K562 (cell line): ENCODE results near the gene GLUL. TPM values are rescaled to one million over a fixed set of nuclear protein-coding genes. Genes with fewer than 3 reads are reported as not detected.

Experiments used
- AFF1 ChIP-seq, 2 experiments: fragments of 450-650 bp; IDR thresholded peaks; 2 replicates each; pipeline ENCODE4 v1.6.1; 2018; ENCODE audit warnings: mild to moderate bottlenecking in 2 of 2, low read depth in 1 of 2; ENCODE audit not compliant: partially characterized antibody in 2 of 2
- CHAMP1 ChIP-seq: fragments of 450-650 bp; IDR thresholded peaks from 2 replicates; pipeline ENCODE4 v1.6.1; 2016; ENCODE audit warnings: mild to moderate bottlenecking
- HLTF ChIP-seq: fragments of 450-650 bp; IDR thresholded peaks from 2 replicates; pipeline ENCODE4 v1.6.1; 2016
- MTA3 ChIP-seq: fragments of 450-650 bp; formaldehyde crosslinking; IDR thresholded peaks from 2 replicates; pipeline ENCODE4 v1.6.1; 2017; ENCODE audit warnings: mild to moderate bottlenecking, borderline replicate concordance
- NCOA2 ChIP-seq, 2 experiments: fragments of 450-650 bp; IDR thresholded peaks; 2 replicates each; pipeline ENCODE4 v1.6.1; 2018; ENCODE audit warnings: mild to moderate bottlenecking in 2 of 2, moderate library complexity in 1 of 2; ENCODE audit not compliant: partially characterized antibody in 2 of 2
- RREB1 ChIP-seq: fragments of 250-450 bp; sonication (Bioruptor Pico); IDR thresholded peaks from 2 replicates; pipeline ENCODE4 v1.4.0; 2020
- ZBTB1 ChIP-seq: sonication (generic); formaldehyde crosslinking; IDR thresholded peaks from 2 replicates; pipeline ENCODE4 v1.8.1; 2023; ENCODE audit warnings: missing genetic modification reagents, low read depth, mild to moderate bottlenecking, borderline replicate concordance
- ZNF431 ChIP-seq: sonication (generic); formaldehyde crosslinking; IDR thresholded peaks from 2 replicates; pipeline ENCODE4 v1.8.0; 2022; ENCODE audit warnings: mild to moderate bottlenecking, missing genetic modification reagents
- ZNF436 ChIP-seq: fragments of 250-450, 450-650 bp; sonication (Bioruptor Pico); formaldehyde crosslinking; IDR thresholded peaks from 2 replicates; pipeline ENCODE4 v1.7.0; 2020; ENCODE audit warnings: mild to moderate bottlenecking
- ZNF444 ChIP-seq: fragments of 250-450 bp; sonication (Bioruptor Pico); IDR thresholded peaks from 2 replicates; pipeline ENCODE4 v1.4.0; 2020; ENCODE audit warnings: mild to moderate bottlenecking, moderate library complexity
- ZNF785 ChIP-seq: fragments of 250-450 bp; sonication (Bioruptor Pico); IDR thresholded peaks from 2 replicates; pipeline ENCODE4 v1.4.0; 2020; ENCODE audit warnings: mild to moderate bottlenecking
- polyA plus RNA-seq, 8 experiments: library from polyadenylated mRNA; depleted of rRNA in 4 of 8; stranded (reverse) in 5 of 8; unstranded in 3 of 8; fragments of >200 nt; fragmentation: Nextera tagmentation in 2 of 8; fragmentation: Illumina TruSeq in 1 of 8; extraction: Ambion mirVana in 2 of 8; extraction: Trizol in 1 of 8; gene quantifications; 2 replicates each; pipeline versions ENCODE4 v1.2.1 to v1.2.3, GENCODE V29; 2011 to 2014; ENCODE audit warnings: inconsistent platforms in 1 of 8, missing spikeins in 1 of 8
- total RNA-seq, 7 experiments: library from RNA; depleted of rRNA in 6 of 7; stranded (reverse); fragments of >200 nt in 6 of 7; fragmentation: Illumina TruSeq in 2 of 7; extraction: Trizol in 2 of 7; gene quantifications; 2 replicates each; pipeline versions ENCODE4 v1.2.1 to v1.2.3, GENCODE V29; 2011 to 2021; ENCODE audit warnings: low replicate concordance in 1 of 7
- TF ChIP-seq, protein P1 (sequence below): sonication (generic); IDR thresholded peaks from 2 replicates; pipeline ENCODE4 v1.6.1; 2016
- TF ChIP-seq, protein P2 (sequence below), 2 experiments: fragments of 450-650 bp; conservative IDR thresholded peaks; 2 replicates each; pipeline ENCODE4 v1.6.1; 2017; ENCODE audit warnings: mild to moderate bottlenecking in 2 of 2, moderate library complexity in 2 of 2

The GLUL gene
- total and polyA plus RNA-seq, 9 of the 15 experiments (the other 6 are each of a cell fraction or from before 2014, with no cell fraction given): 1,088 to 4,222 (median 1,338) TPM

GRCh38 chr1:182389619-182390047 lies 2.0 kb downstream of the GLUL start (continued):
- TF ChIP-seq AFF1 (IDR thresholded peaks at IDR 0.05; ENCODE audit: low read depth in 1 of 2, partially characterized antibody in 2 of 2): peak in 1 of 2 experiments; percentile 27
- no peak for TF ChIP-seq ZBTB1
- peak; percentile 18; the same call in 1 of the 2 replicates for TF ChIP-seq MTA3
- TF ChIP-seq, protein P1, sequence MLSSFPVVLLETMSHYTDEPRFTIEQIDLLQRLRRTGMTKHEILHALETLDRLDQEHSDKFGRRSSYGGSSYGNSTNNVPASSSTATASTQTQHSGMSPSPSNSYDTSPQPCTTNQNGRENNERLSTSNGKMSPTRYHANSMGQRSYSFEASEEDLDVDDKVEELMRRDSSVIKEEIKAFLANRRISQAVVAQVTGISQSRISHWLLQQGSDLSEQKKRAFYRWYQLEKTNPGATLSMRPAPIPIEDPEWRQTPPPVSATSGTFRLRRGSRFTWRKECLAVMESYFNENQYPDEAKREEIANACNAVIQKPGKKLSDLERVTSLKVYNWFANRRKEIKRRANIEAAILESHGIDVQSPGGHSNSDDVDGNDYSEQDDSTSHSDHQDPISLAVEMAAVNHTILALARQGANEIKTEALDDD: no peak
- TF ChIP-seq ZNF785: no peak
- peak; percentile 58; the same call in 1 of the 2 replicates for TF ChIP-seq HLTF
- TF ChIP-seq, protein P2, sequence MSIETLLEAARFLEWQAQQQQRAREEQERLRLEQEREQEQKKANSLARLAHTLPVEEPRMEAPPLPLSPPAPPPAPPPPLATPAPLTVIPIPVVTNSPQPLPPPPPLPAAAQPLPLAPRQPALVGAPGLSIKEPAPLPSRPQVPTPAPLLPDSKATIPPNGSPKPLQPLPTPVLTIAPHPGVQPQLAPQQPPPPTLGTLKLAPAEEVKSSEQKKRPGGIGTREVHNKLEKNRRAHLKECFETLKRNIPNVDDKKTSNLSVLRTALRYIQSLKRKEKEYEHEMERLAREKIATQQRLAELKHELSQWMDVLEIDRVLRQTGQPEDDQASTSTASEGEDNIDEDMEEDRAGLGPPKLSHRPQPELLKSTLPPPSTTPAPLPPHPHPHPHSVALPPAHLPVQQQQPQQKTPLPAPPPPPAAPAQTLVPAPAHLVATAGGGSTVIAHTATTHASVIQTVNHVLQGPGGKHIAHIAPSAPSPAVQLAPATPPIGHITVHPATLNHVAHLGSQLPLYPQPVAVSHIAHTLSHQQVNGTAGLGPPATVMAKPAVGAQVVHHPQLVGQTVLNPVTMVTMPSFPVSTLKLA (conservative IDR thresholded peaks at IDR 0.05): no peak
- no peak for TF ChIP-seq NCOA2 (IDR thresholded peaks at IDR 0.05; ENCODE audit: partially characterized antibody in 2 of 2)
- no peak for TF ChIP-seq ZNF431
- no peak for TF ChIP-seq ZNF436 (CRISPR knock-in tag)
- no peak for TF ChIP-seq CHAMP1
- no peak for TF ChIP-seq ZNF444 (CRISPR knock-in tag)
- TF ChIP-seq RREB1 (CRISPR knock-in tag): 0 out of 2 replicates have a peak, but pooled peaks have one; percentile 36
